ENCODE results near the gene GCK.

Gene GCK

DNA sequence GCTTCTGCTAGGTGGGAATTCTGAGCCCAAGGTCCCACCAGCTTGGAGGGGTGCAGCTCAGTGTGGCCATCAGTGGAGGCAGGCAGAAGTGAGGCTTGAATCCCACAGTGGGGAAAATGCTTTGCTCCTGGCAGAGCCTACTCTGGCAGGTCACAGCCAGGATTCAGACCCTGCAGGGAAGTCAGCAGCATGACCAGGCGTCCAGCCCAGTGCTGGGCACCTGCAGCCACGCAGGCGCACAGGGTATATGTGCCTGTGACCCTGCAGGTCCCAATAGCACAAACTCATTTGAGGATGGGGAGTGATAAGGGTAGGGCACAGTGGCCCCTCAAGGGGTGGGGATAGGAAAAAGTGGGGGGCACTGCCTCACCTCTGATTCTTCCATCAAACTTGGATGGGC is 93.5 kb downstream of the GCK start:
- Histone ChIP-seq H3K9me3 (ENCODE audit: control insufficient read depth, insufficient read depth, low read length) (peaks cover 4% of the 10 kb centered on the region; the same call in 1 of the 2 replicates), H3K79me2 (ENCODE audit: control insufficient read depth, low read length) (no peaks in the 10 kb centered on the region), H3K9me2 (replicated peaks; ENCODE audit: control insufficient read depth, low read length) (no peaks in the 10 kb centered on the region), H3K27ac (ENCODE audit: low read depth, low read length) (no peak overlapping the region), H3K4me1 (ENCODE audit: control insufficient read depth, low read length) (peaks cover 67% of the 10 kb centered on the region), H4K20me1 (ENCODE audit: control insufficient read depth, insufficient read depth, low read depth, low read length) (no peaks in the 10 kb centered on the region), H3K36me3 (ENCODE audit: control insufficient read depth, low read length) (no peaks in the 10 kb centered on the region; the same call in 1 of the 2 replicates), H3K4me2 (ENCODE audit: low read length) (0 out of 2 replicates have a peak overlapping the region, but pooled peaks have one; percentile 28), H3F3A (ENCODE audit: control insufficient read depth, insufficient read depth) (peaks cover 7% of the 10 kb centered on the region), H3K4me3 (ENCODE audit: low read length) (no peak overlapping the region), H3K27me3 (ENCODE audit: control insufficient read depth, low read length) (no peaks in the 10 kb centered on the region)
- no peak for TF ChIP-seq EZH2phosphoT487 (IDR thresholded peaks at IDR 0.05; ENCODE audit: borderline replicate concordance, low read length)
- TF ChIP-seq, protein P1, sequence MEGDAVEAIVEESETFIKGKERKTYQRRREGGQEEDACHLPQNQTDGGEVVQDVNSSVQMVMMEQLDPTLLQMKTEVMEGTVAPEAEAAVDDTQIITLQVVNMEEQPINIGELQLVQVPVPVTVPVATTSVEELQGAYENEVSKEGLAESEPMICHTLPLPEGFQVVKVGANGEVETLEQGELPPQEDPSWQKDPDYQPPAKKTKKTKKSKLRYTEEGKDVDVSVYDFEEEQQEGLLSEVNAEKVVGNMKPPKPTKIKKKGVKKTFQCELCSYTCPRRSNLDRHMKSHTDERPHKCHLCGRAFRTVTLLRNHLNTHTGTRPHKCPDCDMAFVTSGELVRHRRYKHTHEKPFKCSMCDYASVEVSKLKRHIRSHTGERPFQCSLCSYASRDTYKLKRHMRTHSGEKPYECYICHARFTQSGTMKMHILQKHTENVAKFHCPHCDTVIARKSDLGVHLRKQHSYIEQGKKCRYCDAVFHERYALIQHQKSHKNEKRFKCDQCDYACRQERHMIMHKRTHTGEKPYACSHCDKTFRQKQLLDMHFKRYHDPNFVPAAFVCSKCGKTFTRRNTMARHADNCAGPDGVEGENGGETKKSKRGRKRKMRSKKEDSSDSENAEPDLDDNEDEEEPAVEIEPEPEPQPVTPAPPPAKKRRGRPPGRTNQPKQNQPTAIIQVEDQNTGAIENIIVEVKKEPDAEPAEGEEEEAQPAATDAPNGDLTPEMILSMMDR (IDR thresholded peaks at IDR 0.05; ENCODE audit: low read depth, low read length, poor library complexity, severe bottlenecking): no peak

DNA sequence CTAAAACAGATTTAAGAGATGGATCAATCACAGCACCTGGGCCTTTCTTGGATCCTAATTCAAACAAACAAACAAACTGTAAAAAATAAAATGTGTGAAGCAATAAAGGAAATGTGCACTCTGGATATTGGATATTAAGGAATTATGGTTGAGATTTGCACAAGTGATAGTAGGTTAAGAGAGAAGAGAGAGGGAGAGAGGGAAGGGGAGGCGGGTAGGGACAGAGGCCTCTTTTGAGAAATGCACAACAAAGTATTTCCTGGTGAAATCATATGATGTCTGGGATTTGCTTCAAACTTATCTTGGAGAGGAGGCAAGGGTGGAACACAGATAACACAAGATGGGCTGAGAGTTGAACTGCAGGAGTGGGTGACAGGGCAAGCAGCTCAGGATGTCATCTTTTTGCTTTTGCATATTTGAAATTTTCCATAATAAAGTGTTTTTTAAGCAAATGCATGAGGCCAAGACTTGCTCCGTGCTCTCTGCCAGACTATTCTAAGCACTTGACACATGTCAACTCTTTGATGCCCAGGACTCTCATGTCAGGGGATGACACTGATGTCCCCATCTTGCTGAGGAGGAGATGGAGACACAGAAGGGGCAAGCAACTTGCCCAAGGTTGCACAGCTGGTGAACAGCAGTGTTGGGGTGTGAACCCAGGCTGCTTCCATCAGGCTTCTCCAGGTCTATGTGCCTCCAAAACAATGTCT is 94.2 kb downstream of the GCK start:
- Histone ChIP-seq H4K20me1 (ENCODE audit: control insufficient read depth, insufficient read depth, low read depth, low read length) (no peaks in the 10 kb centered on the region), H3K9me3 (ENCODE audit: control insufficient read depth, insufficient read depth, low read length) (peaks cover 4% of the 10 kb centered on the region; the same call in 1 of the 2 replicates), H3K36me3 (ENCODE audit: control insufficient read depth, low read length) (no peaks in the 10 kb centered on the region; the same call in 1 of the 2 replicates), H3K9me2 (replicated peaks; ENCODE audit: control insufficient read depth, low read length) (no peaks in the 10 kb centered on the region), H3K27ac (ENCODE audit: low read depth, low read length) (no peak overlapping the region), H3K4me1 (ENCODE audit: control insufficient read depth, low read length) (peaks cover 60% of the 10 kb centered on the region), H3K4me3 (ENCODE audit: low read length) (no peak overlapping the region), H3K27me3 (ENCODE audit: control insufficient read depth, low read length) (no peaks in the 10 kb centered on the region), H3F3A (ENCODE audit: control insufficient read depth, insufficient read depth) (peaks cover 7% of the 10 kb centered on the region), H3K4me2 (ENCODE audit: low read length) (peak overlapping the region; percentile 28), H3K79me2 (ENCODE audit: control insufficient read depth, low read length) (no peaks in the 10 kb centered on the region)
- TF ChIP-seq EZH2phosphoT487 (IDR thresholded peaks at IDR 0.05; ENCODE audit: borderline replicate concordance, low read length): no peak
- TF ChIP-seq, protein P1 (IDR thresholded peaks at IDR 0.05; ENCODE audit: low read depth, low read length, poor library complexity, severe bottlenecking): no peak

- Histone ChIP-seq H3K4me3 (ENCODE audit: low read length) (no peak overlapping the region), H3K27ac (ENCODE audit: low read depth, low read length) (no peak overlapping the region), H4K20me1 (ENCODE audit: control insufficient read depth, insufficient read depth, low read depth, low read length) (no peaks in the 10 kb centered on the region), H3K4me2 (ENCODE audit: low read length) (no peak overlapping the region), H3K27me3 (ENCODE audit: control insufficient read depth, low read length) (no peaks in the 10 kb centered on the region), H3F3A (ENCODE audit: control insufficient read depth, insufficient read depth) (peaks cover 7% of the 10 kb centered on the region), H3K9me2 (replicated peaks; ENCODE audit: control insufficient read depth, low read length) (no peaks in the 10 kb centered on the region), H3K4me1 (ENCODE audit: control insufficient read depth, low read length) (peaks cover 53% of the 10 kb centered on the region), H3K36me3 (ENCODE audit: control insufficient read depth, low read length) (no peaks in the 10 kb centered on the region; the same call in 1 of the 2 replicates), H3K9me3 (ENCODE audit: control insufficient read depth, insufficient read depth, low read length) (peaks cover 4% of the 10 kb centered on the region; the same call in 1 of the 2 replicates), H3K79me2 (ENCODE audit: control insufficient read depth, low read length) (no peaks in the 10 kb centered on the region)
- TF ChIP-seq EZH2phosphoT487 (IDR thresholded peaks at IDR 0.05; ENCODE audit: borderline replicate concordance, low read length): no peak
- TF ChIP-seq, protein P1 (IDR thresholded peaks at IDR 0.05; ENCODE audit: low read depth, low read length, poor library complexity, severe bottlenecking): no peak
These were observed 94.9 kb downstream of the GCK start for GRCh38 chr7:44094365-44094764.
